AG10803 (cell line): Measurements from ENCODE around the gene MGST2.

ENCODE experiments used
- DNase-seq: peaks from one replicate; pipeline ENCODE4 v3.0.0; 2010; ENCODE audit warnings: low read depth
- H3K4me3 ChIP-seq: 2 replicates; pipeline ENCODE4 v1.5.1; 2011; ENCODE audit warnings: mild to moderate bottlenecking, low read length, control low read depth
- CTCF ChIP-seq: conservative IDR thresholded peaks from 2 replicates; pipeline ENCODE4 v1.5.1; 2011; ENCODE audit warnings: mild to moderate bottlenecking, low read length, control low read depth, inconsistent platforms

The MGST2 gene

GRCh38 chr4:139732991-139733570 is 67.5 kb downstream of the MGST2 start:
- no peak for TF ChIP-seq CTCF
- no peak overlapping the region for H3K4me3 ChIP-seq
- DNase-seq: no peak

DNA sequence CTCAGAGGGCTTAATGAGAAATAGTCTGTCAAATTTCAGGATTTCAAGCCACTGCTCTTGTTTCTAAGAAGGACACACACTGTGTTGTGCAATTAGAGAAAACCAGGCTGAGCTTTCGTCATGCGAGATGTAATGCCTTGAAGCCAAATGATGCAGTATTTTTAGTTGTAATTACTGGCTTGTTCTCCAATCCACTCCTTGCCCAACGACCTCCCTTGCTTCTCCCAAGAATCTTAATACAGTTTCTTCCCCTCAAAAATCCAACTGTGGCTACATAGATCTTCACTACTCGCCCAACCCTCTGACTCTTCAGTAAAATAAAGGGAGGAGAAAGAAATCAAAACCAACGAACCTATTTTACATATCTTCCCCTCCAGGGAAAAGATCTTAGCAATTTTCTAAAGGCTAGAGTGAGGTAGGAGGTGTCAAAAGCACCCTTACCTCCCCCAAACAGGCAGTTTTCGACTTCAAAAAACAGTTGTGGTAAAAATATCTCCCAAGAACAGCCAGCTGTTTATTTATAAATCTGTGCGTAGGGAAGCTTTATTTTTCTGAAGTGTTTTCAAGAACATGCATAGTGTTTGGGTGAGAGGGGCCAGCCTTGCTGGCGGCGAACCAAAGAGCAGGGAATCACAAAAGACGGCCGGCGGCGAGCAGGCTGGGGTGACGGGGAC is 68.7 kb downstream of the MGST2 start:
- peak; percentile 80 for DNase-seq
- H3K4me3 ChIP-seq: peak overlapping the region; percentile 62
- TF ChIP-seq CTCF: no peak

GRCh38 chr4:139734875-139735380 is 69.3 kb downstream of the MGST2 start:
- peak overlapping the region; percentile 62 for H3K4me3 ChIP-seq
- TF ChIP-seq CTCF: peak; percentile 59
- DNase-seq: peak; percentile 86

DNA sequence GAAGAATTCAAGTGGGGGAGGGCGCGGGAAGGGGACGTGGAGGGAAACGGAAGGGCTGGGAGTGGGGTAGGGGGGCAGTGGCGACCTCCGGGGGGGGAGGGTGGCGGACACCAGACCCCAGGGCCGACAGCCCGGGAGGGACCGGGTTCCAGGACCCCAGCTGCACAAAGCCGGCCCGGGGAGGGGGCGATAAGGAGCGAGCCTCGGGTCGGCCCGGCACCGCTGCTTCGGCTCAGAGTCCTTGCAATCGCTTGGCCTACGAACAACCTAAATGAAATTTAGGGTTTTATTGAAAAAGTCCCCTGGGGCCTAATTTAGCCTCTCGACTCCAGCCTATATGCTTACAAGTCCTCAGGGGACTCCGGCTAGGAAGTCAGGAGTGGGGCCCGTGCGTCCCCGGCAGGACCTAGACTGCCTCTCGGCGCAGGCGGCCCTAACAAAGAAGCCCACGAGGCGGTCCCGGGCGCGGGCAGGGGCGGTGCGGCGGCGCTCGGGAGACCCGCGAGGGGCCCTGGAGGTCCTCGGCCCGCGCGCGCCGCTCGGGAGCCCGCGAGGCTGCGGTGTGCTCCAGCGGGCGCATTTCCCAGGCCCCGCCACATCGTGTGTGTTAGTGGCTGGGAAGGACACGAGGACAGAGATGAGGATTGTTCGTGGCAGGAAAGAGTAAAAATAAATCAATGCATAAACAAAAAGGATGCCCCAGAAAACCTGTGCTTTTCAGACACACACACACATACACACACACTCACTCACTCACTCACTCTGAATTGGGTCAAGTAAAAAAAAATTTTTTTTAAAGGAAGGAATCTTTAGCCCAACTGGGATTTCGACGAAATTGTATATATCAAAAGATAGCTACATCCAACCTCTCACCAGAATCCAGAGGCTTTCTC is 70.0 kb downstream of the MGST2 start:
- H3K4me3 ChIP-seq: peak overlapping the region; percentile 62
- TF ChIP-seq CTCF: no peak
- peak; percentile 8 for DNase-seq

- no peak for TF ChIP-seq CTCF
- no peak overlapping the region for H3K4me3 ChIP-seq
- no peak for DNase-seq
Measured at GRCh38 chr4:139736274-139736660, 70.6 kb downstream of the MGST2 start.

- H3K4me3 ChIP-seq: no peak overlapping the region
- DNase-seq: peak; percentile 25
- no peak for TF ChIP-seq CTCF
Measured at GRCh38 chr4:139736661-139737060, 71.0 kb downstream of the MGST2 start.
